GM19372 (cell line): ENCODE measurements around the gene ZNF548.
"Not testable (repeated sequence)": the region's sequence is repeated elsewhere in the genome, so short reads cannot be mapped to it uniquely, and the experiment has no call there.

ENCODE experiments used
- ATAC-seq: cut with Tn5 transposase; IDR thresholded peaks from one replicate; pipeline ENCODE4 v1.9.1; 2021; ENCODE audit warnings: mild to moderate bottlenecking, low read depth, moderate library complexity; ENCODE audit not compliant: unreplicated experiment

ZNF548 gene

GRCh38 chr19:57389730-57390598 lies at the start of gene ZNF548:
ZNF548 (plus strand) TSS chr19:57389854; CDS start chr19:57390100, 246 bp downstream.
- peak; percentile 97 for ATAC-seq

- no peak for ATAC-seq
Measured at GRCh38 chr19:57342582-57342981, 47.1 kb upstream of the ZNF548 start.

GRCh38 chr19:57348136-57348535 lies 41.5 kb upstream of the ZNF548 start:
- no peak for ATAC-seq

- peak; percentile 99 for ATAC-seq
Measured at GRCh38 chr19:57350877-57351805, 38.5 kb upstream of the ZNF548 start, which contains the start of gene ZNF304. ZNF304 (plus strand) TSS chr19:57351271; CDS start chr19:57351665, 394 bp downstream.

- no peak for ATAC-seq
Measured at GRCh38 chr19:57351867-57352266, 37.8 kb upstream of the ZNF548 start.

GRCh38 chr19:57355916-57356315 lies 33.7 kb upstream of the ZNF548 start:
- no peak for ATAC-seq

GRCh38 chr19:57357406-57357805 lies 32.2 kb upstream of the ZNF548 start:
- ATAC-seq: no peak

- ATAC-seq: no peak
Measured at GRCh38 chr19:57359300-57359699, 30.4 kb upstream of the ZNF548 start.

GRCh38 chr19:57362419-57362818 lies 27.2 kb upstream of the ZNF548 start:
- ATAC-seq: no peak

GRCh38 chr19:57362997-57363687 lies 26.5 kb upstream of the ZNF548 start, which contains the start of the genes TRAPPC2B and ZNF547:
TRAPPC2B (plus strand) TSS chr19:57363551; CDS start chr19:57364834, 1,283 bp downstream.
ZNF547 (plus strand) TSS chr19:57363551; CDS start chr19:57368556, 5,005 bp downstream.
- ATAC-seq: peak; percentile 94

- no peak for ATAC-seq
Measured at GRCh38 chr19:57363688-57364181, 25.9 kb upstream of the ZNF548 start.

GRCh38 chr19:57366776-57367175 lies 22.9 kb upstream of the ZNF548 start:
- no peak for ATAC-seq

GRCh38 chr19:57374179-57374578 lies 15.5 kb upstream of the ZNF548 start:
- ATAC-seq: no peak

GRCh38 chr19:57374647-57375046 lies 15.0 kb upstream of the ZNF548 start:
- not testable (repeated sequence) for ATAC-seq

GRCh38 chr19:57376151-57376550 lies 13.5 kb upstream of the ZNF548 start:
- no peak for ATAC-seq

- no peak for ATAC-seq
Measured at GRCh38 chr19:57377498-57378146, 12.0 kb upstream of the ZNF548 start.

- no peak for ATAC-seq
Measured at GRCh38 chr19:57380923-57381322, 8.7 kb upstream of the ZNF548 start.

- ATAC-seq: no peak
Measured at GRCh38 chr19:57382806-57383488, 6.7 kb upstream of the ZNF548 start.

GRCh38 chr19:57389194-57389729 lies 392 bp upstream of the ZNF548 start:
- ATAC-seq: no peak
